ENCODE measurements around the gene URM1. TPM values are rescaled to one million over a fixed set of nuclear protein-coding genes. Genes with fewer than 3 reads are reported as not detected.

URM1 gene
- polyA plus RNA-seq, 2 donors, result 18.7 to 42.2 TPM

GRCh38 chr9:128391956-128392301, 20.8 kb downstream of the URM1 start:
- 92 to 93% methylated on average over 21 of the region's 21 CpGs for WGBS, 2 donors
- no peak overlapping the region for H3K27ac ChIP-seq (ENCODE audit: low read depth in 2 of 2, low read length in 1 of 2)
- H3K36me3 ChIP-seq (ENCODE audit: control insufficient read depth in 2 of 2, insufficient read depth in 2 of 2, low read length in 1 of 2), result peaks cover 3 to 40% of the 10 kb centered on the region in 2 donors
- H3K27me3 ChIP-seq (ENCODE audit: control insufficient read depth in 1 of 2, insufficient read depth in 2 of 2, low read length in 2 of 2), result no peaks in the 10 kb centered on the region
- H3K9me3 ChIP-seq (ENCODE audit: control insufficient read depth in 2 of 2, insufficient read depth in 1 of 2, low read depth in 1 of 2, low read length in 1 of 2), result no peaks in the 10 kb centered on the region
- H3K4me3 ChIP-seq (ENCODE audit: low read depth in 1 of 2, low read length in 2 of 2), result no peak overlapping the region
- H3K4me1 ChIP-seq (ENCODE audit: control insufficient read depth in 2 of 2, insufficient read depth in 2 of 2, low read length in 1 of 2), result peaks cover 0 to 2% of the 10 kb centered on the region in 2 donors

GRCh38 chr9:128392302-128393144, 21.3 kb downstream of the URM1 start:
- no peaks in the 10 kb centered on the region for H3K9me3 ChIP-seq (ENCODE audit: control insufficient read depth in 2 of 2, insufficient read depth in 1 of 2, low read depth in 1 of 2, low read length in 1 of 2)
- H3K4me1 ChIP-seq (ENCODE audit: control insufficient read depth in 2 of 2, insufficient read depth in 2 of 2, low read length in 1 of 2), result peaks cover 0 to 3% of the 10 kb centered on the region in 2 donors
- H3K4me3 ChIP-seq (ENCODE audit: low read depth in 1 of 2, low read length in 2 of 2), result no peak overlapping the region
- 89 to 90% methylated on average over 81 to 88 of the region's 88 CpGs for WGBS, 2 donors
- no peaks in the 10 kb centered on the region for H3K27me3 ChIP-seq (ENCODE audit: control insufficient read depth in 1 of 2, insufficient read depth in 2 of 2, low read length in 2 of 2)
- peaks cover 3 to 36% of the 10 kb centered on the region in 2 donors for H3K36me3 ChIP-seq (ENCODE audit: control insufficient read depth in 2 of 2, insufficient read depth in 2 of 2, low read length in 1 of 2)
- H3K27ac ChIP-seq (ENCODE audit: low read depth in 2 of 2, low read length in 1 of 2), result no peak overlapping the region

GRCh38 chr9:128393145-128393775, 22.1 kb downstream of the URM1 start:
- H3K9me3 ChIP-seq (ENCODE audit: control insufficient read depth in 2 of 2, insufficient read depth in 1 of 2, low read depth in 1 of 2, low read length in 1 of 2), result no peaks in the 10 kb centered on the region
- H3K4me3 ChIP-seq (ENCODE audit: low read depth in 1 of 2, low read length in 2 of 2), result no peak overlapping the region
- H3K4me1 ChIP-seq (ENCODE audit: control insufficient read depth in 2 of 2, insufficient read depth in 2 of 2, low read length in 1 of 2), result peaks cover 0 to 3% of the 10 kb centered on the region in 2 donors
- no peaks in the 10 kb centered on the region for H3K27me3 ChIP-seq (ENCODE audit: control insufficient read depth in 1 of 2, insufficient read depth in 2 of 2, low read length in 2 of 2)
- H3K27ac ChIP-seq (ENCODE audit: low read depth in 2 of 2, low read length in 1 of 2), result no peak overlapping the region
- peaks cover under 1 to 32% of the 10 kb centered on the region in 2 donors for H3K36me3 ChIP-seq (ENCODE audit: control insufficient read depth in 2 of 2, insufficient read depth in 2 of 2, low read length in 1 of 2)
- 78 to 85% methylated on average over 44 to 56 of the region's 56 CpGs for WGBS, 2 donors

GRCh38 chr9:128393970-128394369, 22.8 kb downstream of the URM1 start:
- Histone ChIP-seq H3K36me3 (ENCODE audit: control insufficient read depth in 2 of 2, insufficient read depth in 2 of 2, low read length in 1 of 2) (peaks cover 0 to 26% of the 10 kb centered on the region in 2 donors), H3K4me3 (ENCODE audit: low read depth in 1 of 2, low read length in 2 of 2) (no peak overlapping the region), H3K9me3 (ENCODE audit: control insufficient read depth in 2 of 2, insufficient read depth in 1 of 2, low read depth in 1 of 2, low read length in 1 of 2) (no peaks in the 10 kb centered on the region), H3K4me1 (ENCODE audit: control insufficient read depth in 2 of 2, insufficient read depth in 2 of 2, low read length in 1 of 2) (peaks cover 0 to 3% of the 10 kb centered on the region in 2 donors), H3K27me3 (ENCODE audit: control insufficient read depth in 1 of 2, insufficient read depth in 2 of 2, low read length in 2 of 2) (no peaks in the 10 kb centered on the region), H3K27ac (ENCODE audit: low read depth in 2 of 2, low read length in 1 of 2) (no peak overlapping the region)
- 48 to 64% methylated on average over 7 of the region's 7 CpGs for WGBS, 2 donors

GRCh38 chr9:128394379-128395168, 23.4 kb downstream of the URM1 start:
- Histone ChIP-seq H3K9me3 (ENCODE audit: control insufficient read depth in 2 of 2, insufficient read depth in 1 of 2, low read depth in 1 of 2, low read length in 1 of 2) (no peaks in the 10 kb centered on the region), H3K27me3 (ENCODE audit: control insufficient read depth in 1 of 2, insufficient read depth in 2 of 2, low read length in 2 of 2) (no peaks in the 10 kb centered on the region), H3K4me3 (ENCODE audit: low read depth in 1 of 2, low read length in 2 of 2) (no peak overlapping the region), H3K27ac (ENCODE audit: low read depth in 2 of 2, low read length in 1 of 2) (no peak overlapping the region), H3K4me1 (ENCODE audit: control insufficient read depth in 2 of 2, insufficient read depth in 2 of 2, low read length in 1 of 2) (peaks cover 0 to 3% of the 10 kb centered on the region in 2 donors), H3K36me3 (ENCODE audit: control insufficient read depth in 2 of 2, insufficient read depth in 2 of 2, low read length in 1 of 2) (peaks cover 0 to 20% of the 10 kb centered on the region in 2 donors)
- WGBS, 2 donors, result 48 to 49% methylated on average over 9 of the region's 9 CpGs

- WGBS, 2 donors, result 9 to 11% methylated on average over 19 of the region's 19 CpGs
These were observed 25.9 kb downstream of the URM1 start for GRCh38 chr9:128396970-128397613.

GRCh38 chr9:128397831-128398230, 26.7 kb downstream of the URM1 start:
- H3K9me3 ChIP-seq (ENCODE audit: control insufficient read depth in 2 of 2, insufficient read depth in 1 of 2, low read depth in 1 of 2, low read length in 1 of 2), result no peaks in the 10 kb centered on the region
- WGBS, 2 donors, result 63% methylated on average over 7 of the region's 7 CpGs
- H3K27ac ChIP-seq (ENCODE audit: low read depth in 2 of 2, low read length in 1 of 2), result no peak overlapping the region
- no peaks in the 10 kb centered on the region for H3K27me3 ChIP-seq (ENCODE audit: control insufficient read depth in 1 of 2, insufficient read depth in 2 of 2, low read length in 2 of 2)
- H3K36me3 ChIP-seq (ENCODE audit: control insufficient read depth in 2 of 2, insufficient read depth in 2 of 2, low read length in 1 of 2), result peaks cover 0 to 1% of the 10 kb centered on the region in 2 donors
- peaks cover 0 to 3% of the 10 kb centered on the region in 2 donors for H3K4me1 ChIP-seq (ENCODE audit: control insufficient read depth in 2 of 2, insufficient read depth in 2 of 2, low read length in 1 of 2)
- no peak overlapping the region for H3K4me3 ChIP-seq (ENCODE audit: low read depth in 1 of 2, low read length in 2 of 2)

More at GRCh38 chr9:128396970-128397613, 25.9 kb downstream of the URM1 start:
- Histone ChIP-seq H3K9me3 (ENCODE audit: control insufficient read depth in 2 of 2, insufficient read depth in 1 of 2, low read depth in 1 of 2, low read length in 1 of 2) (no peaks in the 10 kb centered on the region), H3K27me3 (ENCODE audit: control insufficient read depth in 1 of 2, insufficient read depth in 2 of 2, low read length in 2 of 2) (no peaks in the 10 kb centered on the region), H3K4me1 (ENCODE audit: control insufficient read depth in 2 of 2, insufficient read depth in 2 of 2, low read length in 1 of 2) (peaks cover 0 to 3% of the 10 kb centered on the region in 2 donors), H3K36me3 (ENCODE audit: control insufficient read depth in 2 of 2, insufficient read depth in 2 of 2, low read length in 1 of 2) (peaks cover 0 to 4% of the 10 kb centered on the region in 2 donors), H3K27ac (ENCODE audit: low read depth in 2 of 2, low read length in 1 of 2) (no peak overlapping the region), H3K4me3 (ENCODE audit: low read depth in 1 of 2, low read length in 2 of 2) (no peak overlapping the region)

- H3K4me1 ChIP-seq (ENCODE audit: control insufficient read depth in 2 of 2, insufficient read depth in 2 of 2, low read length in 1 of 2), result peaks cover 0 to 3% of the 10 kb centered on the region in 2 donors
- no peak overlapping the region for H3K4me3 ChIP-seq (ENCODE audit: low read depth in 1 of 2, low read length in 2 of 2)
- 66 to 67% methylated on average over 3 of the region's 3 CpGs for WGBS, 2 donors
- no peaks in the 10 kb centered on the region for H3K9me3 ChIP-seq (ENCODE audit: control insufficient read depth in 2 of 2, insufficient read depth in 1 of 2, low read depth in 1 of 2, low read length in 1 of 2)
- no peak overlapping the region for H3K27ac ChIP-seq (ENCODE audit: low read depth in 2 of 2, low read length in 1 of 2)
- H3K27me3 ChIP-seq (ENCODE audit: control insufficient read depth in 1 of 2, insufficient read depth in 2 of 2, low read length in 2 of 2), result no peaks in the 10 kb centered on the region
- H3K36me3 ChIP-seq (ENCODE audit: control insufficient read depth in 2 of 2, insufficient read depth in 2 of 2, low read length in 1 of 2), result no peaks in the 10 kb centered on the region
These were observed 28.7 kb downstream of the URM1 start for GRCh38 chr9:128399861-128400260.

- Histone ChIP-seq H3K36me3 (ENCODE audit: control insufficient read depth in 2 of 2, insufficient read depth in 2 of 2, low read length in 1 of 2) (no peaks in the 10 kb centered on the region), H3K9me3 (ENCODE audit: control insufficient read depth in 2 of 2, insufficient read depth in 1 of 2, low read depth in 1 of 2, low read length in 1 of 2) (no peaks in the 10 kb centered on the region), H3K27me3 (ENCODE audit: control insufficient read depth in 1 of 2, insufficient read depth in 2 of 2, low read length in 2 of 2) (no peaks in the 10 kb centered on the region), H3K27ac (ENCODE audit: low read depth in 2 of 2, low read length in 1 of 2) (no peak overlapping the region), H3K4me3 (ENCODE audit: low read depth in 1 of 2, low read length in 2 of 2) (no peak overlapping the region), H3K4me1 (ENCODE audit: control insufficient read depth in 2 of 2, insufficient read depth in 2 of 2, low read length in 1 of 2) (no peaks in the 10 kb centered on the region)
- 79 to 82% methylated on average over 5 of the region's 5 CpGs for WGBS, 2 donors
These were observed 33.4 kb downstream of the URM1 start for GRCh38 chr9:128404560-128404959.

Data from esophagus (tissue), 2 donors.